Endothelial cell of umbilical vein (primary cell): ENCODE results near the gene PLXDC2. TPM values are rescaled to one million over a fixed set of nuclear protein-coding genes. Genes with fewer than 3 reads are reported as not detected.

ENCODE experiments used
- BruUV-seq: library from RNA; stranded (reverse); fragments of 400-500 nt; replicated peaks from 2 replicates; lab custom pipeline; 2021; lab: Mats Ljungman, UMichigan
- CTCF ChIA-PET: fragments of 300-600, 350-600 bp; sonication (Branson Sonifier 250); formaldehyde crosslinking; loops from one replicate; lab custom pipeline; 2021; ENCODE audit warnings: antibody characterized with exemption, inconsistent platforms; lab: Charles Lee
- POLR2A ChIA-PET: fragments of 300-600, 350-600 bp; sonication (Branson Sonifier 250); formaldehyde crosslinking; loops from one replicate; lab custom pipeline; 2021; ENCODE audit warnings: antibody characterized with exemption, inconsistent platforms; lab: Charles Lee
- DNase-seq: peaks from one replicate; pipeline ENCODE4 v3.0.0-alpha.2; 2011; ENCODE audit warnings: low read depth, low spot score
- FAIRE-seq: peaks from 2 replicates; lab custom pipeline; 2011; peaks lifted over from hg19 to GRCh38; lab: Jason Lieb, UNC
- H2AFZ ChIP-seq: 2 replicates; pipeline ENCODE4 v1.6.0; 2012; ENCODE audit warnings: low read depth, low read length, control low read depth, inconsistent platforms
- H3K27ac ChIP-seq: 2 replicates; pipeline ENCODE4 v1.5.1; 2011; ENCODE audit warnings: low read depth, mild to moderate bottlenecking, control low read depth, low read length, moderate library complexity; ENCODE audit not compliant: insufficient read depth
- H3K27me3 ChIP-seq, 2 experiments: 2 replicates each; pipeline versions ENCODE4 v1.6.0 to v1.6.1; 2011; ENCODE audit warnings: low read length in 2 of 2, mixed read lengths in 1 of 2; ENCODE audit not compliant: control insufficient read depth in 2 of 2, insufficient read depth in 2 of 2
- H3K36me3 ChIP-seq, 2 experiments: 2 replicates in 1 of 2; 3 replicates in 1 of 2; pipeline ENCODE4 v1.5.1; 2011; ENCODE audit warnings: low read length in 2 of 2, mild to moderate bottlenecking in 1 of 2, moderate library complexity in 1 of 2; ENCODE audit not compliant: control insufficient read depth in 2 of 2, insufficient read depth in 2 of 2; ENCODE audit errors: extremely low read depth in 1 of 2
- H3K4me1 ChIP-seq: 3 replicates; pipeline ENCODE4 v1.5.1; 2011; ENCODE audit warnings: mild to moderate bottlenecking, low read length; ENCODE audit not compliant: control insufficient read depth, insufficient read depth; ENCODE audit errors: extremely low read depth
- H3K4me2 ChIP-seq: 2 replicates; pipeline ENCODE4 v1.6.1; 2011; ENCODE audit warnings: low read length, control low read depth, mixed read lengths; ENCODE audit not compliant: insufficient read depth
- H3K4me3 ChIP-seq, 3 experiments: fragments of 200-600 bp in 1 of 3; sonication (generic), shearing (Covaris generic) in 1 of 3; replicated peaks in 1 of 3; 2 replicates each; pipeline ENCODE4 v1.5.1; 2011 to 2016; ENCODE audit warnings: control low read depth in 3 of 3, low read length in 3 of 3, mild to moderate bottlenecking in 2 of 3, inconsistent platforms in 1 of 3, low read depth in 1 of 3, moderate library complexity in 1 of 3; ENCODE audit not compliant: insufficient read depth in 1 of 3
- H3K79me2 ChIP-seq: 2 replicates; pipeline ENCODE4 v1.6.0; 2012; ENCODE audit warnings: low read length, inconsistent platforms; ENCODE audit not compliant: control insufficient read depth, insufficient read depth
- H3K9ac ChIP-seq: replicated peaks from 2 replicates; pipeline ENCODE3; 2011; ENCODE audit warnings: low read length, control low read depth; ENCODE audit not compliant: insufficient read depth; ENCODE audit errors: extremely low read depth
- H3K9me1 ChIP-seq: replicated peaks from 3 replicates; pipeline ENCODE4 v1.6.0; 2011; ENCODE audit warnings: mild to moderate bottlenecking, low read length; ENCODE audit not compliant: control insufficient read depth, insufficient read depth; ENCODE audit errors: extremely low read depth
- H3K9me3 ChIP-seq: replicated peaks from 2 replicates; pipeline ENCODE4 v1.5.1; 2012; ENCODE audit warnings: low read length, inconsistent platforms; ENCODE audit not compliant: control insufficient read depth, insufficient read depth
- H4K20me1 ChIP-seq: replicated peaks from 2 replicates; pipeline ENCODE3; 2011; ENCODE audit warnings: mild to moderate bottlenecking, low read length; ENCODE audit not compliant: control insufficient read depth, insufficient read depth; ENCODE audit errors: extremely low read depth
- CTCF ChIP-seq, 2 donors: IDR thresholded peaks; 1 replicate in 1 of 2; 2 replicates in 1 of 2; pipeline ENCODE4 v1.5.1; 2011; ENCODE audit warnings: low read length in 2 of 2, mild to moderate bottlenecking in 2 of 2, moderate library complexity in 2 of 2, control low read depth in 1 of 2, inconsistent platforms in 1 of 2, low read depth in 1 of 2; ENCODE audit not compliant: insufficient read depth in 1 of 2; ENCODE audit errors: extremely low read depth in 1 of 2
- EZH2 ChIP-seq: IDR thresholded peaks from 2 replicates; pipeline ENCODE4 v1.6.1; 2012; ENCODE audit warnings: borderline replicate concordance, low read depth, mild to moderate bottlenecking, moderate library complexity, low read length, inconsistent platforms; ENCODE audit not compliant: severe bottlenecking
- FOS ChIP-seq: IDR thresholded peaks from 2 replicates; pipeline ENCODE4 v1.6.1; 2011; ENCODE audit warnings: mild to moderate bottlenecking, low read length, moderate library complexity, borderline replicate concordance; ENCODE audit not compliant: insufficient read depth
- GATA2 ChIP-seq: IDR thresholded peaks from 2 replicates; pipeline ENCODE4 v1.7.0; 2011; ENCODE audit warnings: low read depth, mild to moderate bottlenecking, moderate library complexity, mixed read lengths, low read length; ENCODE audit not compliant: insufficient read length, insufficient read depth
- JUN ChIP-seq: IDR thresholded peaks from 2 replicates; pipeline ENCODE4 v1.6.1; 2011; ENCODE audit warnings: borderline replicate concordance, low read depth; ENCODE audit not compliant: insufficient read length, insufficient read depth
- POLR2A ChIP-seq: IDR thresholded peaks from 2 replicates; pipeline ENCODE4 v1.6.1; 2012; ENCODE audit warnings: low read depth, mild to moderate bottlenecking, control low read depth, low read length
- POLR2AphosphoS5 ChIP-seq: IDR thresholded peaks from 2 replicates; pipeline ENCODE4 v1.6.1; 2012; ENCODE audit warnings: low read depth, mild to moderate bottlenecking, control low read depth, low read length, moderate library complexity; ENCODE audit not compliant: insufficient read depth
- dilution Hi-C: fragments of 300-500 bp; cut with MboI; formaldehyde crosslinking; loops from one replicate; pipeline ENCODE4 v1.15.0; 2019; ENCODE audit warnings: low sequenced_read_pairs; ENCODE audit not compliant: extremely low pct_ligation_motif_present
- intact Hi-C: fragments of 100-400 bp; cut with micrococcal nuclease; formaldehyde crosslinking; loops from one replicate; pipeline ENCODE4 v1.10.0; 2022
- polyA plus RNA-seq, 4 experiments: library from polyadenylated mRNA; depleted of rRNA in 3 of 4; stranded (reverse) in 3 of 4; unstranded in 1 of 4; fragments of >200 nt; gene quantifications; 2 replicates each; pipeline versions ENCODE4 v1.2.1 to v1.2.3, GENCODE V29; 2011 to 2012; ENCODE audit warnings: missing spikeins in 1 of 4
- total RNA-seq: library from RNA; stranded (reverse); gene quantifications from 2 replicates; pipeline ENCODE4 v1.2.3, GENCODE V29; 2021

Gene PLXDC2
- total and polyA plus RNA-seq, 2 donors (not counting 3 experiments of a cell fraction or from before 2014, with no cell fraction given) = 0.32 to 1.2 TPM

GRCh38 chr10:20289070-20289828, 473.0 kb downstream of the PLXDC2 start:
- no TSS peak for BruUV-seq
- Histone ChIP-seq H3K36me3 (no peaks in the 10 kb centered on the region), H2AFZ (no peak overlapping the region), H3K27me3 (no peaks in the 10 kb centered on the region), H3K4me2 (no peak overlapping the region), H3K79me2 (no peaks in the 10 kb centered on the region), H3K9me1 (no peaks in the 10 kb centered on the region), H3K4me1 (no peaks in the 10 kb centered on the region), H3K27ac (no peak overlapping the region), H3K9me3 (peaks cover 3% of the 10 kb centered on the region), H3K9ac (no peak overlapping the region), H3K4me3 (no peak overlapping the region), H4K20me1 (no peaks in the 10 kb centered on the region)
- dilution Hi-C loops = no loop called here
- POLR2A ChIA-PET = no interaction called here
- intact Hi-C loops = no loop called here
- FAIRE-seq (no peak), DNase-seq (no peak)
- CTCF ChIA-PET = no interaction called here
- no peak for TF ChIP-seq POLR2AphosphoS5
- no peak for TF ChIP-seq FOS
- TF ChIP-seq EZH2 = no peak
- TF ChIP-seq POLR2A = no peak
- no peak for TF ChIP-seq JUN

- Histone ChIP-seq H3K9me1 (no peaks in the 10 kb centered on the region), H3K27ac (no peak overlapping the region), H3K36me3 (no peaks in the 10 kb centered on the region), H3K4me1 (no peaks in the 10 kb centered on the region), H2AFZ (no peak overlapping the region), H3K27me3 (no peaks in the 10 kb centered on the region), H3K4me3 (no peak overlapping the region), H3K4me2 (no peak overlapping the region), H3K9me3 (peaks cover 3% of the 10 kb centered on the region), H4K20me1 (no peaks in the 10 kb centered on the region), H3K79me2 (no peaks in the 10 kb centered on the region), H3K9ac (no peak overlapping the region)
- TF ChIP-seq GATA2 (no peak), POLR2A (no peak), CTCF (IDR thresholded peaks at IDR 0.05; ENCODE audit: extremely low read depth in 1 of 2, insufficient read depth in 1 of 2, low read depth in 1 of 2, low read length in 2 of 2) (no peak)
- DNase-seq (no peak), FAIRE-seq (no peak)
- ChIA-PET CTCF (no interaction called here), POLR2A (no interaction called here)
- BruUV-seq = no TSS peak
- dilution Hi-C loops (no loop called here), intact Hi-C loops (no loop called here)
These were observed 482.2 kb downstream of the PLXDC2 start for GRCh38 chr10:20298417-20298816.
